ENCODE results near the gene GALM. TPM values are rescaled to one million over a fixed set of nuclear protein-coding genes. Genes with fewer than 3 reads are reported as not detected.
A peak's percentile ranks its signal among the peaks of the same experiment; 100 is the strongest.

GALM gene
- total and polyA plus RNA-seq, 2 of the 8 experiments (the other 6 are each of a cell fraction or from before 2014, with no cell fraction given) = 9.9 to 13.1 TPM

DNA sequence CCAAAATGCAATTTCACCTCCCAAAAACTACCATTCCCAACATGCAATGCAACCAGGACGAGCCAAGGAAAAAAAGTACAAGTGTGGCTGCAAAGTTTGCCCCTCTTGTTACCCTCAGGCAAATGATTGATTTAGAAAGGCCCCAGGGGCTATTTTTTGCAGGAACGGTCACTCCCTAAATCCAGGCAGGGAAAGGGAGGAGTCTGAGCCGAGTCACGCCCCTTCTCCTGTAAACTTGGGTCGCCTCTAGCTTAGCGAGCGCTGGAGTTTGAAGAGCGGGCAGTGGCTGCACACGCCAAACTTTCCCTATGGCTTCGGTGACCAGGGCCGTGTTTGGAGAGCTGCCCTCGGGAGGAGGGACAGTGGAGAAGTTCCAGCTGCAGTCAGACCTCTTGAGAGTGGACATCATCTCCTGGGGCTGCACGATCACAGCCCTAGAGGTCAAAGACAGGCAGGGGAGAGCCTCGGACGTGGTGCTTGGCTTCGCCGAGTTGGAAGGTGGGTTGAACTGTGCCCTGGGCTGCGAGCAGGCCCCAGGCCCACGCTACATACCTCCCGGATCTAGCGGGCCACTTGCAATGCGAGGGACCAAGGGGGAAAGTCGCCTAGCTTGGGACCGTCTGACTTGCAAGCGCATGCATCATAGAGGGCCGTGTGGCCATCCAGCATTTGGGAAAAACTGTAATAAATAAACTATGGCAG is at the start of gene GALM (continued):
- TF ChIP-seq, protein P1, sequence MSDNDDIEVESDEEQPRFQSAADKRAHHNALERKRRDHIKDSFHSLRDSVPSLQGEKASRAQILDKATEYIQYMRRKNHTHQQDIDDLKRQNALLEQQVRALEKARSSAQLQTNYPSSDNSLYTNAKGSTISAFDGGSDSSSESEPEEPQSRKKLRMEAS (IDR thresholded peaks at IDR 0.05) = peak; percentile 43; the same call in 1 of the 2 replicates
- TF ChIP-seq POU5F1 (IDR thresholded peaks at IDR 0.05; ENCODE audit: low read depth, low read length) (no peak), BCL11A (IDR thresholded peaks at IDR 0.05; ENCODE audit: low read depth in 2 of 2, low read length in 2 of 2) (no peak), TAF7 (optimal IDR thresholded peaks at IDR 0.05; ENCODE audit: borderline replicate concordance, low read depth, low read length) (no peak), MAFK (IDR thresholded peaks at IDR 0.05; ENCODE audit: low read depth, low read length) (no peak), TBP (IDR thresholded peaks at IDR 0.05; ENCODE audit: low read depth, low read length) (no peak; the same call in 1 of the 2 replicates), SUZ12 (IDR thresholded peaks at IDR 0.05; ENCODE audit: low read length) (no peak), YY1 (IDR thresholded peaks at IDR 0.05; ENCODE audit: low read depth, low read length) (peak; percentile 64; the same call in 1 of the 2 replicates), CBX5 (IDR thresholded peaks at IDR 0.05; ENCODE audit: low read depth, low read length) (no peak), SIRT6 (IDR thresholded peaks at IDR 0.05; ENCODE audit: low read length) (no peak), KDM4A (IDR thresholded peaks at IDR 0.05; ENCODE audit: low read depth, low read length, severe bottlenecking) (peak; percentile 79), RBBP5 (IDR thresholded peaks at IDR 0.05; ENCODE audit: borderline replicate concordance, low read depth, low read length) (peak; percentile 36; the same call in 1 of the 2 replicates), SRF (IDR thresholded peaks at IDR 0.05; ENCODE audit: low read depth, low read length) (no peak), ASH2L (IDR thresholded peaks at IDR 0.05; ENCODE audit: low read length) (peak; percentile 84), HDAC2 (IDR thresholded peaks at IDR 0.05; ENCODE audit: borderline replicate concordance in 1 of 2, low read depth in 2 of 2, low read length in 2 of 2) (no peak; a peak in 1 of 4 replicates), BRCA1 (IDR thresholded peaks at IDR 0.05; ENCODE audit: low read depth, low read length) (no peak), RAD21 (IDR thresholded peaks at IDR 0.05 in 1 of 2, conservative IDR thresholded peaks at IDR 0.05 in 1 of 2; ENCODE audit: low read depth in 2 of 2, low read length in 2 of 2) (no peak), RFX5 (IDR thresholded peaks at IDR 0.05; ENCODE audit: borderline replicate concordance, low read depth, low read length) (no peak), TAF1 (IDR thresholded peaks at IDR 0.05; ENCODE audit: low read depth, low read length) (peak; percentile 77; the same call in 1 of the 2 replicates), SP4 (IDR thresholded peaks at IDR 0.05; ENCODE audit: low read length) (peak; percentile 76; the same call in 1 of the 2 replicates), BACH1 (IDR thresholded peaks at IDR 0.05; ENCODE audit: low read length) (no peak)
- TF ChIP-seq, protein P2, sequence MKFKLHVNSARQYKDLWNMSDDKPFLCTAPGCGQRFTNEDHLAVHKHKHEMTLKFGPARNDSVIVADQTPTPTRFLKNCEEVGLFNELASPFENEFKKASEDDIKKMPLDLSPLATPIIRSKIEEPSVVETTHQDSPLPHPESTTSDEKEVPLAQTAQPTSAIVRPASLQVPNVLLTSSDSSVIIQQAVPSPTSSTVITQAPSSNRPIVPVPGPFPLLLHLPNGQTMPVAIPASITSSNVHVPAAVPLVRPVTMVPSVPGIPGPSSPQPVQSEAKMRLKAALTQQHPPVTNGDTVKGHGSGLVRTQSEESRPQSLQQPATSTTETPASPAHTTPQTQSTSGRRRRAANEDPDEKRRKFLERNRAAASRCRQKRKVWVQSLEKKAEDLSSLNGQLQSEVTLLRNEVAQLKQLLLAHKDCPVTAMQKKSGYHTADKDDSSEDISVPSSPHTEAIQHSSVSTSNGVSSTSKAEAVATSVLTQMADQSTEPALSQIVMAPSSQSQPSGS (IDR thresholded peaks at IDR 0.05; ENCODE audit: low read length) = no peak
